Erythroblast (primary cell): ENCODE results near the gene DHX40.

ENCODE experiments used
- DNase-seq, 2 experiments: peaks; one replicate each; lab custom pipeline; 2025; lab: John Stamatoyannopoulos, UW
- GATA1 ChIP-seq: IDR thresholded peaks from 2 replicates; pipeline ENCODE4 v1.6.1; 2011; ENCODE audit warnings: low read depth, mild to moderate bottlenecking, control low read depth, low read length, moderate library complexity
- POLR2A ChIP-seq: IDR thresholded peaks from 2 replicates; pipeline ENCODE4 v1.6.1; 2011; ENCODE audit warnings: mild to moderate bottlenecking, low read length

DHX40 gene

GRCh38 chr17:59627770-59628171, 62.4 kb downstream of the DHX40 start:
- TF ChIP-seq GATA1 = no peak
- no peak for TF ChIP-seq POLR2A
- no peak for DNase-seq

- TF ChIP-seq GATA1 (no peak), POLR2A (no peak)
- no peak for DNase-seq
These were observed 63.8 kb downstream of the DHX40 start for GRCh38 chr17:59629174-59629573.

GRCh38 chr17:59631276-59631675, 65.9 kb downstream of the DHX40 start:
- TF ChIP-seq POLR2A (no peak), GATA1 (no peak)
- no peak for DNase-seq

GRCh38 chr17:59632398-59632797, 67.0 kb downstream of the DHX40 start:
- TF ChIP-seq POLR2A (no peak), GATA1 (no peak)
- no peak for DNase-seq

- no peak for DNase-seq
- TF ChIP-seq GATA1 = no peak
- TF ChIP-seq POLR2A = no peak
These were observed 68.4 kb downstream of the DHX40 start for GRCh38 chr17:59633658-59634359.

GRCh38 chr17:59634632-59635541, 69.5 kb downstream of the DHX40 start:
- no peak for DNase-seq
- TF ChIP-seq POLR2A = no peak
- no peak for TF ChIP-seq GATA1

- TF ChIP-seq POLR2A = peak; percentile 28
- TF ChIP-seq GATA1 = no peak
- peak; percentile 91 to 96 for DNase-seq
These were observed 72.4 kb downstream of the DHX40 start for GRCh38 chr17:59637611-59638310.

- no peak for TF ChIP-seq POLR2A
- TF ChIP-seq GATA1 = no peak
- DNase-seq = peak in 1 of 2 experiments; percentile 63
These were observed 73.1 kb downstream of the DHX40 start for GRCh38 chr17:59638553-59638952.

- no peak for DNase-seq
- TF ChIP-seq POLR2A (no peak), GATA1 (no peak)
These were observed 76.5 kb downstream of the DHX40 start for GRCh38 chr17:59641799-59642484.

GRCh38 chr17:59642565-59642964, 77.2 kb downstream of the DHX40 start:
- DNase-seq = no peak
- no peak for TF ChIP-seq GATA1
- no peak for TF ChIP-seq POLR2A

GRCh38 chr17:59643159-59644140, 78.0 kb downstream of the DHX40 start:
- no peak for TF ChIP-seq POLR2A
- no peak for TF ChIP-seq GATA1
- no peak for DNase-seq

- TF ChIP-seq POLR2A = no peak
- TF ChIP-seq GATA1 = no peak
These were observed 81.9 kb downstream of the DHX40 start for GRCh38 chr17:59647288-59647687.

More at GRCh38 chr17:59647288-59647687, 81.9 kb downstream of the DHX40 start:
- DNase-seq = no peak
